ENCODE measurements around the gene CFAP92. TPM values are rescaled to one million over a fixed set of nuclear protein-coding genes. Genes with fewer than 3 reads are reported as not detected.

CFAP92 gene
- total and polyA plus RNA-seq, 4 experiments from 2014 or later, result 0.38 to 0.47 TPM; not detected in 2

DNA sequence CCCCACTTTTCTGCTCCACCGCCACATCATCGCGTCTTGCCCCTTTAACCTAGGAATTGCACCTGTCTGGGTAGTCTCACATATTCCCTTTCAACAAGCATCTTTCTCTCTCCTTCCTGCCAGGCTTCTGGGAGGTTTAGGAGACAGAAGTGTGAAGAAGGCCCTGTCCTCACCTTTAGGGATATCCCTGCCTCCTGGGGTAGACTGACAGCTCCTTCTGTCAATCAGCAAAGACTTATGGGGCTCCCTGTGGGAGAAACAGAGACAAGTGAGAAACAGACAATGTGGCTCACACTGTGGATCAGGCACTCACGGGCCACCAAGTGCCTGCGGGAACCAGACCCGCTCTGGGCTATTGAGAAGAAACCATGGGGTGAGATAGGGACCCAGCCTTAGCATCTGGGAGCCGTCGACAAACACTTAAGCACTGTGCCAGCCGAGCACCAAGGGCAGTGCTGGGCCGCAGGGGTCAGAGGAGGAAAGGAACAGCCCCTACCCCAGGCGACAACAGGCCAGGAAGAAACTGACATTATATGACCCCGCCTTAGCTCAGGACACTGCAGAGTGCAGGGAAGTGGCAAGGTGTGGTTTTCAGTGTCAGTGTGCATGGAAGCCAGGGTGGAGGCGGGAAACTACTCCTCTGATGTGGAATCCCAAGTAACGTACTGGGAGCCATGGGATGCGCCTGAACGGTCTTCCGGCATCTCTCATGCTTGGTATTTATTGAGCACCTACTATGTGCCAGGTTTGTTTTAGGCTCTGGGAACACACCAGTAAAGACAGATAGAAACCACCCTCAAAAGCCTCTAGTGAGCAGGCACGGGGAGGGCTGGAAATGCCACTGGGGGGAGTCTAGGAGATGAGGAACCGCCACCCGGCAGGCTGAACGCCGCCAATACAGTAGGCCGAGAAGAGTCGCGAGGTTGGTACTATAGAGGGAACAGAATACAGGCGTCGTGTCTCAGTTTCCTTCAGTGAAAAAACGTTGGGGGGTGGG, 9.0 kb upstream of the CFAP92 start:
- CTCF ChIA-PET (ENCODE audit: partially characterized antibody), result interaction anchor here (0.9 to 8.4 kb wide), 14 partner anchors 7 to 313 kb away, joined by 3 to 148 read pairs (median 4); partner anchors contain the start of gene CFAP92
- H3K4me1 ChIP-seq (ENCODE audit: insufficient read depth, low read length), result peaks cover 36% of the 10 kb centered on the region
- DNase-seq, result no peak

GRCh38 chr3:129001806-129002572, 8.1 kb upstream of the CFAP92 start:
- H3K27ac ChIP-seq (ENCODE audit: low read depth, low read length), result no peak overlapping the region
- H3K4me3 ChIP-seq (ENCODE audit: low read length in 2 of 2), result no peak overlapping the region
- POLR2A ChIA-PET (ENCODE audit: partially characterized antibody), result interaction anchor here (0.6 to 6.7 kb wide), 4 partner anchors 8 to 1411 kb away, joined by 3 to 110 read pairs (median 16); partner anchors contain the start of gene CFAP92
- peak overlapping the region; percentile 46 to 73 (median 66) for H3K4me3 Mint-ChIP-seq
- no peaks in the 10 kb centered on the region for H3K36me3 Mint-ChIP-seq
- no peaks in the 10 kb centered on the region for H3K9me3 ChIP-seq (ENCODE audit: control insufficient read depth in 1 of 2, low read length in 2 of 2)
- no peak overlapping the region for H3K27ac Mint-ChIP-seq
- peaks cover 36% of the 10 kb centered on the region for H3K4me1 ChIP-seq (ENCODE audit: insufficient read depth, low read length)
- peaks cover 22 to 27% of the 10 kb centered on the region in 2 donors for H3K27me3 Mint-ChIP-seq
- H3K4me1 Mint-ChIP-seq, result peaks cover 20 to 47% (median 31%) of the 10 kb centered on the region in 4 donors
- CTCF ChIA-PET (ENCODE audit: partially characterized antibody), result interaction anchor here (0.6 to 8.4 kb wide), 6 partner anchors 8 to 135 kb away, joined by 3 to 148 read pairs (median 3); partner anchors contain the start of gene CFAP92
- intact Hi-C loops (cut with micrococcal nuclease), result loop anchor here (2.0 kb wide), 1 partner anchor 51 kb away; no protein-coding TSS in a partner anchor
- H3K9me3 Mint-ChIP-seq, result peaks cover 0 to 2% (median 0%) of the 10 kb centered on the region in 8 donors
- no peaks in the 10 kb centered on the region for H3K36me3 ChIP-seq (ENCODE audit: insufficient read depth, low read length)
- H3K27me3 ChIP-seq (ENCODE audit: insufficient read depth, low read length), result peaks cover 25% of the 10 kb centered on the region
- peak in 3 of 5 donors; percentile 33 to 39 (median 37) for DNase-seq

More for the DNA sequence above, 9.0 kb upstream of the CFAP92 start:
- intact Hi-C loops (cut with micrococcal nuclease), result loop anchor here (1.0 to 2.0 kb wide), 2 partner anchors 9 to 50 kb away; partner anchors contain the start of gene CFAP92
- Mint-ChIP-seq H3K4me1 (peaks cover 20 to 47% (median 33%) of the 10 kb centered on the region in 4 donors), H3K36me3 (no peaks in the 10 kb centered on the region), H3K9me3 (peaks cover 0 to 2% (median 0%) of the 10 kb centered on the region in 8 donors), H3K27ac (peak overlapping the region in 3 of 7 donors; percentile 42 to 55 (median 47)), H3K27me3 (peaks cover 22 to 27% of the 10 kb centered on the region in 2 donors), H3K4me3 (peak overlapping the region in 7 of 8 donors; percentile 46 to 75 (median 68))
- H3K36me3 ChIP-seq (ENCODE audit: insufficient read depth, low read length), result no peaks in the 10 kb centered on the region
- no peaks in the 10 kb centered on the region for H3K9me3 ChIP-seq (ENCODE audit: control insufficient read depth in 1 of 2, low read length in 2 of 2)
- H3K27me3 ChIP-seq (ENCODE audit: insufficient read depth, low read length), result peaks cover 25% of the 10 kb centered on the region
- H3K27ac ChIP-seq (ENCODE audit: low read depth, low read length), result no peak overlapping the region
- POLR2A ChIA-PET (ENCODE audit: partially characterized antibody), result interaction anchor here (1.1 to 6.7 kb wide), 7 partner anchors 9 to 246 kb away, joined by 3 to 110 read pairs (median 7); partner anchors contain the start of genes CFAP92 and COPG1
- H3K4me3 ChIP-seq (ENCODE audit: low read length in 2 of 2), result no peak overlapping the region

DNA sequence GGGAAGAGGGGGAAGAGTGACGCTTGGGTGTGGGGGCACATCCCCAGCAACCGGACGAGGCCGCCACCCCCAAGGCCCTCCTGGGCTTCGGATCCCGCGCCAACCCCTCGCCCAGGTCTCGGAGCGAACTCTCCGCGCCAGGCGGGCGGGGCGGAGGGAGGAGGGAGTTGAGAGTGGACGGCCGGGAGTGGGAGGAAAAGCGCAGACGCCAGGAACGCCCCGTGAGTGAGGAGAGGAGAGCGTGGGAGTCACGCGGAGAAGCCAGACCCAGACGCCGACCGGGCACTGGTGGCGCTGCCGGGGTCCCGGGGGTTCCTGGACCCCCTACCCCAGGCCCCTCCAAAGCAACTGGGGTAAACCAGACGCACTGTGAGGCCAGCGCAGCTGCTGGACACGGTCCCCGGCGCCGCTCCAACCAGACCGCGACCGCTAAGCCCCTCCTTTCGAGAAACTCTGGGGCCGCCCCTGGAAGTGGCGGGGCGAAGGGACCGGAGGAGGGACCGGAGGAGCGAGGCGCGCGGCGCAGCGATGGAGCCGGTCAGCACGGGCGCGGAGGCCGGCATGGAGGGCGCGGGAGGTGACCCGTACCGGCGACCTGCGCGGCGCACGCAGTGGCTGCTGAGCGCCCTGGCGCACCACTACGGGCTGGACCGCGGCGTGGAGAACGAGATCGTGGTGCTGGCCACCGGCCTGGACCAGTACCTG, 7.4 kb upstream of the CFAP92 start, which contains the start of gene EFCC1:
TSS of gene EFCC1 (plus strand) at position 204 of the 705 bp plus-strand sequence. CDS start at position 529, 325 bp downstream.
- Mint-ChIP-seq H3K27ac (peak within 1 kb of the TSS in 1 of 7 donors; percentile 27), H3K4me3 (peak within 1 kb of the TSS; percentile 46 to 73 (median 66)), H3K9me3 (peaks cover 0 to 2% (median 0%) of the 10 kb centered on the region in 8 donors), H3K4me1 (peaks cover 20 to 47% (median 31%) of the 10 kb centered on the region in 4 donors), H3K27me3 (peaks cover 22 to 27% of the 10 kb centered on the region in 2 donors), H3K36me3 (no peaks in the 10 kb centered on the region)
- H3K27ac ChIP-seq (ENCODE audit: low read depth, low read length), result no peak within 1 kb of the TSS
- intact Hi-C loops (cut with micrococcal nuclease), result no loop called here
- ChIA-PET CTCF (ENCODE audit: partially characterized antibody) (interaction anchor here (0.6 to 8.4 kb wide), 5 partner anchors 14 to 136 kb away, joined by 3 to 148 read pairs (median 24); no protein-coding TSS in a partner anchor), POLR2A (ENCODE audit: partially characterized antibody) (interaction anchor here (0.6 to 6.7 kb wide), 4 partner anchors 12 to 1410 kb away, joined by 3 to 110 read pairs (median 11); no protein-coding TSS in a partner anchor)
- no peaks in the 10 kb centered on the region for H3K9me3 ChIP-seq (ENCODE audit: control insufficient read depth in 1 of 2, low read length in 2 of 2)
- DNase-seq, result no peak
- H3K27me3 ChIP-seq (ENCODE audit: insufficient read depth, low read length), result peaks cover 25% of the 10 kb centered on the region
- peaks cover 36% of the 10 kb centered on the region for H3K4me1 ChIP-seq (ENCODE audit: insufficient read depth, low read length)
- H3K36me3 ChIP-seq (ENCODE audit: insufficient read depth, low read length), result no peaks in the 10 kb centered on the region
- H3K4me3 ChIP-seq (ENCODE audit: low read length in 2 of 2), result no peak within 1 kb of the TSS

GRCh38 chr3:129000742-129001100, 6.8 kb upstream of the CFAP92 start:
- Mint-ChIP-seq H3K27me3 (peaks cover 22 to 27% of the 10 kb centered on the region in 2 donors), H3K4me1 (peaks cover 17 to 43% (median 30%) of the 10 kb centered on the region in 4 donors), H3K27ac (peak overlapping the region in 1 of 7 donors; percentile 27), H3K4me3 (peak overlapping the region in 5 of 8 donors; percentile 44 to 68 (median 52)), H3K9me3 (peaks cover 0 to 2% (median 0%) of the 10 kb centered on the region in 8 donors), H3K36me3 (no peaks in the 10 kb centered on the region)
- Histone ChIP-seq H3K4me3 (ENCODE audit: low read length in 2 of 2) (no peak overlapping the region), H3K27me3 (ENCODE audit: insufficient read depth, low read length) (peaks cover 25% of the 10 kb centered on the region), H3K27ac (ENCODE audit: low read depth, low read length) (no peak overlapping the region), H3K9me3 (ENCODE audit: control insufficient read depth in 1 of 2, low read length in 2 of 2) (no peaks in the 10 kb centered on the region), H3K36me3 (ENCODE audit: insufficient read depth, low read length) (no peaks in the 10 kb centered on the region), H3K4me1 (ENCODE audit: insufficient read depth, low read length) (peaks cover 33% of the 10 kb centered on the region)
- ChIA-PET CTCF (ENCODE audit: partially characterized antibody) (interaction anchor here (2.9 to 3.3 kb wide), 3 partner anchors 15 to 30 kb away, joined by 13 to 29 read pairs (median 24); no protein-coding TSS in a partner anchor), POLR2A (ENCODE audit: partially characterized antibody) (interaction anchor here (1.3 to 3.6 kb wide), 2 partner anchors 12 to 16 kb away, joined by 3 to 30 read pairs; no protein-coding TSS in a partner anchor)
- no peak for DNase-seq
- intact Hi-C loops (cut with micrococcal nuclease), result no loop called here

DNA sequence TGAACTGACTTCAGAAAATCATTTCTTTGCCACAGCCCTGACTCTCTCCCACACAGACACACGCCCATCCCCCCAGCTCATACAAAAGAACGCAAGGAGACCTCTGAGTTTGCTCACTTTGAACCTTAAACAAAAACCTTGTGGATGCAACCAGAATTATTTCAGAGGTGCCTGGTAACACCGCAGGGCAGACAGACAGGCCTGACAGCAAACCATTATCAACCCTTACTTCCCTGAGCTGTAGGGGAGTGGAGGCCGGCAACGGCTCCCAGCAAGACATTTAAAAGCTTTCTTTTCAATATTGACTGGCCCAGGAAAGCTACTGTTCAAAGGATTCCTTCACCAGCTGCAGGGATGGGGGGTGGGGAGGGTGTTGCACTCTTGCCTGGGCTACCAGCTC, 5.2 kb upstream of the CFAP92 start:
- POLR2A ChIA-PET (ENCODE audit: partially characterized antibody), result interaction anchor here (0.8 to 3.6 kb wide), 3 partner anchors 12 to 28 kb away, joined by 3 to 30 read pairs (median 5); no protein-coding TSS in a partner anchor
- peaks cover 21 to 26% of the 10 kb centered on the region in 2 donors for H3K27me3 Mint-ChIP-seq
- CTCF ChIA-PET (ENCODE audit: partially characterized antibody), result interaction anchor here (0.7 to 3.3 kb wide), 9 partner anchors 13 to 1430 kb away, joined by 3 to 29 read pairs (median 7); a partner anchor contains a TSS
- no peaks in the 10 kb centered on the region for H3K9me3 ChIP-seq (ENCODE audit: control insufficient read depth in 1 of 2, low read length in 2 of 2)
- no peak overlapping the region for H3K27ac ChIP-seq (ENCODE audit: low read depth, low read length)
- no peaks in the 10 kb centered on the region for H3K36me3 ChIP-seq (ENCODE audit: insufficient read depth, low read length)
- no peak overlapping the region for H3K4me3 Mint-ChIP-seq
- peaks cover 25% of the 10 kb centered on the region for H3K27me3 ChIP-seq (ENCODE audit: insufficient read depth, low read length)
- no peak overlapping the region for H3K4me3 ChIP-seq (ENCODE audit: low read length in 2 of 2)
- peaks cover 0 to 2% (median 0%) of the 10 kb centered on the region in 8 donors for H3K9me3 Mint-ChIP-seq
- no peak for DNase-seq
- no peaks in the 10 kb centered on the region for H3K36me3 Mint-ChIP-seq
- H3K4me1 ChIP-seq (ENCODE audit: insufficient read depth, low read length), result peaks cover 30% of the 10 kb centered on the region
- intact Hi-C loops (cut with micrococcal nuclease), result no loop called here
- no peak overlapping the region for H3K27ac Mint-ChIP-seq
- H3K4me1 Mint-ChIP-seq, result peaks cover 14 to 50% (median 28%) of the 10 kb centered on the region in 4 donors

DNA sequence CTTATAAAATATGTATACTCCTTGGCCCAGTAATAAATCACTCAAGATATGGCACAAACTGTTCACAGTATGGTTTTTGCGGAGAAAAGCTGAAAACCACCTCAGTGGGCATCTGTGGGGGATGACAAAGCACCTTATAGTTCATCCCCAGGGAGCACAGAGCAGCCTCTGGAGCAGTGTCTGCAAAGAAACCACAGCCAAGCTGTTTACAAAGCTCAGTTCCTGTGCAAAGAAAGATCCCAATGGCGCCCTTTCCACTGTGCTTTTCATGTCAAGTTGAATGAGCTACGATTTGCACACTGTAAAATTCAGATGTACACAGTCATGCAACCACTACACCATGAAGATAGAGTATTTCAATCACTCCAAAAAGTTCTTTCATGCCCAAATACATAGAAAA, 4.7 kb upstream of the CFAP92 start:
- Mint-ChIP-seq H3K36me3 (no peaks in the 10 kb centered on the region), H3K4me3 (no peak overlapping the region), H3K9me3 (peaks cover 0 to 2% (median 0%) of the 10 kb centered on the region in 8 donors), H3K27me3 (peaks cover 20 to 26% of the 10 kb centered on the region in 2 donors), H3K27ac (no peak overlapping the region), H3K4me1 (peaks cover 14 to 55% (median 28%) of the 10 kb centered on the region in 4 donors)
- intact Hi-C loops (cut with micrococcal nuclease), result no loop called here
- H3K27ac ChIP-seq (ENCODE audit: low read depth, low read length), result no peak overlapping the region
- CTCF ChIA-PET (ENCODE audit: partially characterized antibody), result interaction anchor here (1.0 to 3.3 kb wide), 6 partner anchors 8 to 247 kb away, joined by 4 to 29 read pairs (median 12); no protein-coding TSS in a partner anchor
- H3K9me3 ChIP-seq (ENCODE audit: control insufficient read depth in 1 of 2, low read length in 2 of 2), result no peaks in the 10 kb centered on the region
- no peak overlapping the region for H3K4me3 ChIP-seq (ENCODE audit: low read length in 2 of 2)
- H3K27me3 ChIP-seq (ENCODE audit: insufficient read depth, low read length), result peaks cover 25% of the 10 kb centered on the region
- no peak for DNase-seq
- POLR2A ChIA-PET (ENCODE audit: partially characterized antibody), result interaction anchor here (0.8 to 3.6 kb wide), 4 partner anchors 8 to 28 kb away, joined by 3 to 30 read pairs (median 4); no protein-coding TSS in a partner anchor
- peaks cover 32% of the 10 kb centered on the region for H3K4me1 ChIP-seq (ENCODE audit: insufficient read depth, low read length)
- no peaks in the 10 kb centered on the region for H3K36me3 ChIP-seq (ENCODE audit: insufficient read depth, low read length)
